Ramos (cell line): ENCODE data around the gene LRMDA.

Experiments
- in situ Hi-C: fragments of 300-500 bp; cut with MboI; formaldehyde crosslinking; loops from one replicate; pipeline ENCODE4 v1.14.3; 2022; ENCODE audit warnings: low sequenced_read_pairs; ENCODE audit not compliant: unreplicated experiment

Gene LRMDA

DNA sequence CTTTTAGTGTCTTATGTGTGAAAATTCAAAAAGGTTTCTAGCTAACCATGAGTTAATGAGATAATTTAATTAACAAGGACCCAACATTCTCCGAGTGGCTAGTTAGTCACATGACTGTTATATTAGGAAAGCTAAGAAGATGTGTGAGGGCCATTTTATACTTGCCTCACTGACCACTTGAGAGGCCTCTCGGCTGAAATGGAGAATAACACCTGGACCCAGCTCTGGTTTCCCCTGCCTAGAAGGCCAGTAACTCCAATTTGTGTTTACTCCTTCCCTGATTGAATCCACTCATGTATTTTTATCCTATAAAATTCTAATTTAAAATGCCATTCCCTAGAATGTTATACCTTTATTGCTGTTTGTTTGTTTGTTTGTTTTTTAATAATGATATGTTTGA lies 1115.0 kb downstream of the LRMDA start:
- in situ Hi-C loops, result no loop called here

- in situ Hi-C loops, result no loop called here
Measured at GRCh38 chr10:76547352-76547972, 1116.0 kb downstream of the LRMDA start.

GRCh38 chr10:76548716-76549115 lies 1117.3 kb downstream of the LRMDA start:
- in situ Hi-C loops, result no loop called here

DNA sequence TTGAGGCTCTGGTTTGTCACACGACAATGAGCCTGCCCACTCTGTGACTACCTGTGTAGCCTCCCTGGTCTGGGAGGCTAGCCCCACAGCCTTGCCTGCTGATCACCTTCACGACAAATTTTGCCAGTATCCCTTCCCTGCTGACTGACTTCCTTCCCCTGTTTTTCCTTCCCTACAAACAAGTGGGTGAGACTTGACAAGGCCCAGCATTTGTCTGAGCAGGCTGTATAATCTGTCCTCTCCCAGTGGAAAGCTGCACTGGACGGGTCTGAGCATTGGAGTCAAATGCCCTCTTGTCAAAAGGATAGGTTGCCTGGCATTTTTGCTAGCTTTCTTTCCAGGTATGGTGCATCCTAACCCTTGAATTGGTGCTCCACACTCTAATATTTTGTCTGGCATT lies 1117.7 kb downstream of the LRMDA start:
- in situ Hi-C loops, result no loop called here

DNA sequence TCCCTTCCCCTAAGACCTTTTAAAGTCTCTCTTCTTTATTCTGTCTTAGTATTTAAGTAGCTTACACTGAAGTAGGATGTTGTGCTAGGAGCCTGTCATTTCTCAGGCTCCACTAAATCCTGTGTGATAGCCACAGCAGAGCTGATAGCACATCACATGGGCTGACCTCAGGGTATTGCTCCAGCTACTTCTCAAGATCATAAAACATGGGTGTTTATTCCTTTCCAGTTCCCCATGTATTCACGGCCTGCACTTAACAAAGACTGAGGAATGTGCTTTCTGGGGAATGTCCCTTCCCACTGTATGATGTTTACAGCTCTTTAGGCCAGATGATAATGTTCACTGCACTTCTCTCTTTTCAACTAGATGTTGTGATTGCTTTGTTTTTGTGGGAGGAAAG lies 1119.4 kb downstream of the LRMDA start:
- in situ Hi-C loops, result no loop called here

GRCh38 chr10:76552091-76552873 lies 1120.9 kb downstream of the LRMDA start:
- in situ Hi-C loops, result no loop called here

DNA sequence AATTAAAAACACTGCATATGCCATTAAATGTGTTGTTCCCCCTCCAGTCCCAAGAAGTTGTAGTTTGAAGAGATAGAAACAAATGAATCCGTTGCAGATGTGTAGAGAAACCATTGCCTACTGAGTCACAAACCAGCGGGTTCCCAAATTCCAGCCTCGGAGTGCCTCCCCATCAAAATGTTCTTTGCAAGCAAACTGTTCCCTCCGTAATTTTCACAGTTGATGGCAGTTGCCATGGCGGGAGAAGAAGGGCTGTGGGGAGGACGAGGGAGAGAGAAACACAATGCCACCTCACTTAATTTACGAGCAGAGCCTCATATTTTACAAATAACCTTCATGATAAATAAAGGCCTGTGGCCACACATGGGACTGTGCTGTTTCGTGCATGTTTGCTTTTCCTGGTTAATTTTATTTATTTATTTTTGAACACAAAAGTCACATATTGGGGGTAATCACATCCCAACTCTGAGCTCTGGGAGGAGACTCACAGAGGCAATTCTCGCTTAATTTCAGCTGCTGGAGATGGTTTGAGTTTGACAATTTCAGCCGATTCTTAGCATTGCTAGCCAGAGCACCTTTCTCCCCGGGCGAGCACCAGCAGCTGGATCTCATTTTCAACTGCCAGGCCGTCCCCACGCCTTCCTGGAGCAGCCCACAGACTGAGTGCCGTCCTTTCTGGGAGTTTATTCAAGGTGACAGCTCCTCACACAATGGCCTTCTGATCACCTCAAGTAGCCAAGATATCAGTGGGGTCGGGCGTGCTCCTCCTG lies 1122.0 kb downstream of the LRMDA start:
- in situ Hi-C loops, result no loop called here

DNA sequence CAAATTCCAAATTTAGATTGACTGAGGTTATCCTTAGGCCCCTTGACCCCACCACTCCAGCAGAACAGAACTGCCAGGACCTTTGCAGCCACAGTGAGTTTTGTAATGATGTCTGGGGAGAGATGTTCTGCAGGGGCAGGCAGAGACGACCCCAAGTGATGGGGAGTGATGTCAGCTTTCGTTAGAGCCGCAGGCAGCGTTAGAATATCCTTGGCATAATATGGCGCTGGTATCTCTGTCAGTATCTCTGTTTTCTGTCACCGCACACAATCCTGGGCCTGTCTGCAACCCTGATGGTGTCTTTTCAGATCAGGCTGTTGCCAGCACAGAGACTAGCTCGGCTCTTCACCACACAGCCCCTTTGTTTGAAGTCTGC lies 1122.6 kb downstream of the LRMDA start:
- in situ Hi-C loops, result no loop called here

DNA sequence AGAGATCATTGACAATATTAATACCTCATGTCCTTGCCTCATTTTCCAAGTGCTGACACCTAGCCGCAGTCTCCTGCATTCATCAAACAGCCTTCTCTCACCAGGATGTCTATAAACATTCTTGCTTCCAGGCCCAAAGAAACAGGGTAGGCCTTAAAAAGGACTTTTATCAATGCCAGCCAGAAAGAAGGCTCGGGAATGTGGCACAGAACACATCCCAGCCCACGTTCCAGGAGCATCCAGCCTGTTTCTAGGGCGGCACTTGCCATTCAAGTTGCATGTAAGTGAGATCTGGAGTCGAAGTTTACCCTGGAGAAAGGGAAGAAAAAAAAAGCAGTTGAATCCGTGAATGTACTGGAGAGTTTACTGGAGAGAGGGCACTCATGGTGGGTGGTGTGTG lies 1123.1 kb downstream of the LRMDA start:
- in situ Hi-C loops, result no loop called here

DNA sequence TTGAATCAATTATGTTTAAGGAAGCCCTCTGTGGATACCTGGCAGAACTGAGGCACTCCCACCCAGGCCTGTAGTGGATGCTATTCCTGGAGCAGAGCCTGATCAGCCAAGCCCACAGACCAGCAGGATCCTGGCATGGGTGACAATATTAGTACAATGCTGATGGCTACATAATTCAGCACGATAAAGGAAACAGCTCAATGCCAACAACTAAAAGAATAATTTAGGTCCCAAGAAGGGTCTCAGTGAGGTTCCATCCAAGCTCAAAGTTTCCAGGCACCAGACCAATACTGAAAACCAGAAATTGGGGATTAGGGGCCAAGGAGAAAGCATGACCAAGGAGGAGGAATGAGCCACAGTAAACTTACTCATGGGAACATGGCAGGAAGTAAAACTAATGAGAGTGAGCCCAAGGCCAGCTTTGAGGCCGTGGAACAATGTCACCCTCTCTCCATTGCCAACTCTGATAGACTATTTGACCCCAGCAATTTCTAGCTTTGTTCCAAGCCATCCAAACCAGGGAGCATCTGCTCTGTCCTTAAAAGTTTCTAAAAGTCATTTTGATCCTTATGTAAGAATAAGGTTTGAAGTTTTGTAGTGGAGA lies 1123.7 kb downstream of the LRMDA start:
- in situ Hi-C loops, result no loop called here

DNA sequence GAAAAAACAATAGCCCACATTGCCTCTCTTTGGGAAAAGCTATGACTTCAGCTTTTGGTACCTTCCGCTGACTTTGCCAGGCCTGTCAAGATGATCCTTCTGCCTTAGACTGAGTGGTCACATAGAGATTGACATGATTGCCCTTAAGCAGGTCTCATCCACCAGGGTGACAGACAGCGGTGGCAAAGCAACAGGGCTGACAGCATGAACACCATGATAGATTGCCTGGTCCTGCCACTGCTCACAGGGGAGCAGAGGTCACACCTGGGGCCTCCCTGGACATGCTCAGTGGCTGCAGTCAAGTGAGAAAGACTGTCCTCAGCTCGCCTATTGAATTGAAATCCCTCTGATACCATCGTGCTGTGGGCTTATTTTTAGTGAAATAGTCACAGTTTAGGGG lies 1125.9 kb downstream of the LRMDA start:
- in situ Hi-C loops, result no loop called here

GRCh38 chr10:76558586-76558985 lies 1127.2 kb downstream of the LRMDA start:
- in situ Hi-C loops, result no loop called here

- in situ Hi-C loops, result no loop called here
Measured at GRCh38 chr10:76558996-76559891, 1127.8 kb downstream of the LRMDA start.

- in situ Hi-C loops, result no loop called here
Measured at GRCh38 chr10:76559892-76560220, 1128.4 kb downstream of the LRMDA start.

DNA sequence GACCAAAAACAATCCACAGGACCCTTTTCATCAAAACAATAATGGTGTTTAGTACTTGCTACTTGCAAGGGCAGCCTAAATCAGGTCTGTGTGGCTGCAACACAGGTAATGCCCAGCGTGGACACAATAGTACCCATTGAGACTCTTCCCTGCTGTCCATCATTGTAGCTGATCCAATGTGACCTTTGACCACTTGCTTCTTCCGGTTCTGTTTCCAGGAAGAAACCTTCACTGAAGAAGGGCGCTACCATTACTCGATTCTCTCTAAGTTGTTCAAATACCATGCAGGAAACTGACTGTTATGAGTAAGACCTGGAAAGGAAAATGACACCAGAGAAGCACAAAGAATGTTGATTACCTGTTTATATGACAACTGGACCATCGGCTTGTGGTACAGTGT lies 1128.9 kb downstream of the LRMDA start:
- in situ Hi-C loops, result no loop called here

GRCh38 chr10:76563286-76563685 lies 1131.9 kb downstream of the LRMDA start:
- in situ Hi-C loops, result no loop called here

DNA sequence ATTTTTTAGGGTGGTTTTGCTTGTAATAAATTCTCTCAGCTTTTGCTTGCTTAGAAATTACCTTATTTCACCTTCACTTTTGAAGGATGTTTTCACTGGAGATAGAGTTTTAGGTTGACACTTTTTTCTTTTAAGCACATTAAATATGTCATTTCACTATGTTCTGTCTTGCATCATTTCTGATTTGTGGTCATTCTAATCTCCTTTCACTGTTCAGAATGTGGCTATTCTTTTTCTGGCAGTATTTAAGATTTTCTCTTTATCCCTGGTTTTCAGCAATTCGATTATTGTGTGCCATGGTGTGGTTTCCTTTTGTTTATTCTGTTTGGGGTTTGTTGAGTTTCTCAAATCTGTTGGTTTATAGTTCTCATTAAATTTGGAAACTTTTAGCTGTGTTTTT lies 1140.6 kb downstream of the LRMDA start:
- in situ Hi-C loops, result no loop called here

DNA sequence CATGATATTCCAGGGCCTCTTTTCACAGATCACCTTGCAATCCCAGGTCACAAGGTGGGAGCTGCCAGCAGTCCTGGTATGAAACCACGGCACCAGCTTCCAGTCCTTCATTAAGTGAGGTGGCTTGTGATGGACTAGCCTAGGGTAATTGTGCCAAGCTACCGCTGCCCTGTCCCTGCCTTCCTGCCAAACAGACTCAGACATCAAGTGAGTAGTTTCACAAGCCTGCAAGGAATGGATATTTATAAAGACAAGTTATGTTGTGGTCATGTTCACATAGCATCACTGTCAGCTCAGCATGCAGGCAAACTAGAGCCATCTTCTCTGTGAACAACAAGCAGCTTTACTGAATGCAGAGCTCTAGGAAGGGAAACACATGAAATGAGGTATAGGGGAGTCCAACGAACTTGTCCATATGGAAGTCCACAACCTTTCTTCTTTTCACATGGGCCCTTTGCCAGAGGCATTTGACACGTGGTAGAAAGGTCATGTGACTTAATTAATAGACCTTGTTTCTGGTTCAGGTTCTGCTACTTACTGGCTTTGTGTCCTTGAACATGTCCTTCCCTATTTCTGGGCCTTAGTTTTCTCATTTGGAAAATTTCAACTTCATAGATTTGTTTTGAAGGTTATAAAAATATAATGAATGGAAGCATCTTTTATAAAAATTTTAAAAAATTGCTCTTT lies 1145.0 kb downstream of the LRMDA start:
- in situ Hi-C loops, result no loop called here

- in situ Hi-C loops, result no loop called here
Measured at GRCh38 chr10:76577455-76577854, 1146.0 kb downstream of the LRMDA start.
